K562 (cell line): ENCODE data around the gene POPDC2. TPM values are rescaled to one million over a fixed set of nuclear protein-coding genes. Genes with fewer than 3 reads are reported as not detected.

ENCODE experiments used
- ATAC-seq: fragments of 200-7000 bp; cut with Tn5 transposase; 3 replicates; pipeline ENCODE4 v1.9.1; 2020; ENCODE audit warnings: moderate library complexity
- BruUV-seq: library from RNA; stranded (reverse); fragments of 400-500 nt; replicated peaks from 2 replicates; lab custom pipeline; 2021; lab: Mats Ljungman, UMichigan
- CTCF ChIA-PET: fragments of 300-600 bp; formaldehyde crosslinking; extraction: SDS; loops from one replicate; lab custom pipeline; 2021; ENCODE audit warnings: low intra/inter-chr PET ratio; lab: Yijun Ruan, JAX
- POLR2A ChIA-PET: fragments of 300-600, 350-650 bp; sonication (Branson Sonifier 250); formaldehyde crosslinking; extraction: SDS; loops from one replicate; lab custom pipeline; 2021; ENCODE audit warnings: antibody characterized with exemption, inconsistent platforms; lab: Yijun Ruan, JAX
- DNase-seq, 4 experiments: peaks; one replicate each; pipeline versions ENCODE4 v3.0.0 to v3.0.0-alpha.2; 2011 to 2018; ENCODE audit warnings: low spot score in 3 of 4, mixed read lengths in 3 of 4; ENCODE audit errors: extremely low read depth in 1 of 4
- FAIRE-seq: peaks from 2 replicates; lab custom pipeline; 2011; peaks lifted over from hg19 to GRCh38; lab: Jason Lieb, UNC
- H2AFZ ChIP-seq: 2 replicates; pipeline ENCODE4 v1.6.0; 2011; ENCODE audit warnings: low read depth, low read length, control low read depth, inconsistent platforms
- H3K27ac ChIP-seq: fragments of 200-600 bp; 3 replicates; pipeline ENCODE4 v1.8.0; 2011; ENCODE audit warnings: low read depth, mild to moderate bottlenecking, control low read depth, inconsistent platforms, low read length, moderate library complexity, mixed read lengths; ENCODE audit errors: extremely low read depth
- H3K27me3 ChIP-seq, 2 experiments: fragments of 300-600 bp in 1 of 2; 2 replicates in 1 of 2; 3 replicates in 1 of 2; pipeline versions ENCODE4 v1.6.0 to v1.8.0; 2011; ENCODE audit warnings: inconsistent platforms in 2 of 2, low read length in 2 of 2, mild to moderate bottlenecking in 1 of 2, mixed read lengths in 1 of 2, moderate library complexity in 1 of 2; ENCODE audit not compliant: control insufficient read depth in 2 of 2, insufficient read depth in 2 of 2
- H3K36me3 ChIP-seq: fragments of 300-600 bp; 3 replicates; pipeline ENCODE4 v1.8.0; 2011; ENCODE audit warnings: mild to moderate bottlenecking, low read length, inconsistent platforms; ENCODE audit not compliant: control insufficient read depth, insufficient read depth
- H3K4me1 ChIP-seq, 2 experiments: fragments of 200-600 bp in 1 of 2; replicated peaks in 1 of 2; 2 replicates in 1 of 2; 3 replicates in 1 of 2; pipeline versions ENCODE4 v1.5.1 to v1.8.0; 2011; ENCODE audit warnings: inconsistent platforms in 2 of 2, low read length in 2 of 2, mild to moderate bottlenecking in 1 of 2, mixed read lengths in 1 of 2, moderate library complexity in 1 of 2; ENCODE audit not compliant: control insufficient read depth in 2 of 2, insufficient read depth in 2 of 2
- H3K4me2 ChIP-seq: 2 replicates; pipeline ENCODE4 v1.6.1; 2011; ENCODE audit warnings: low read length, control low read depth, inconsistent platforms, mixed read lengths; ENCODE audit not compliant: insufficient read depth
- H3K4me3 ChIP-seq: fragments of 200-600 bp; sonication (generic), shearing (Covaris generic); 2 replicates; pipeline ENCODE4 v1.5.1; 2016; ENCODE audit warnings: control low read depth, inconsistent platforms
- H3K79me2 ChIP-seq: fragments of 200-600 bp; 3 replicates; pipeline ENCODE4 v1.8.0; 2011; ENCODE audit warnings: low read length, inconsistent platforms; ENCODE audit not compliant: control insufficient read depth, insufficient read depth
- H3K9ac ChIP-seq, 2 experiments: 2 replicates each; pipeline versions ENCODE4 v1.6.0 to v1.6.1; 2011; ENCODE audit warnings: low read depth in 2 of 2, low read length in 2 of 2, control low read depth in 1 of 2, inconsistent platforms in 1 of 2, mild to moderate bottlenecking in 1 of 2, mixed read lengths in 1 of 2; ENCODE audit not compliant: insufficient read depth in 1 of 2
- H3K9me1 ChIP-seq: one replicate; pipeline ENCODE4 v1.6.0; 2011; ENCODE audit warnings: inconsistent platforms, mild to moderate bottlenecking, low read length, moderate library complexity; ENCODE audit not compliant: control insufficient read depth, insufficient read depth
- H3K9me3 ChIP-seq: replicated peaks from 2 replicates; pipeline ENCODE4 v1.5.1; 2011; ENCODE audit warnings: low read depth, low read length, inconsistent platforms; ENCODE audit not compliant: control insufficient read depth, insufficient read depth
- H4K20me1 ChIP-seq: replicated peaks from 2 replicates; pipeline ENCODE4 v1.6.1; 2011; ENCODE audit warnings: low read length, inconsistent platforms, mixed read lengths; ENCODE audit not compliant: control insufficient read depth, insufficient read depth
- ARID1B ChIP-seq: fragments of 450-650 bp; IDR thresholded peaks from 2 replicates; pipeline ENCODE4 v1.6.1; 2016; ENCODE audit warnings: antibody characterized with exemption, mild to moderate bottlenecking, inconsistent platforms
- ARNT ChIP-seq, 2 experiments: fragments of 450-650 bp; IDR thresholded peaks; 2 replicates each; pipeline ENCODE4 v1.6.1; 2016; ENCODE audit warnings: mild to moderate bottlenecking in 1 of 2
- BRF2 ChIP-seq: IDR thresholded peaks from 3 replicates; pipeline ENCODE4 v1.6.1; 2011; ENCODE audit warnings: borderline replicate concordance, mild to moderate bottlenecking; ENCODE audit not compliant: insufficient read length, insufficient read depth
- CHD1 ChIP-seq: fragments of 200-600 bp; sonication (generic); IDR thresholded peaks from one replicate; pipeline ENCODE4 v1.6.1; 2012; ENCODE audit warnings: mild to moderate bottlenecking, moderate library complexity, low read length, inconsistent platforms
- CREBBP ChIP-seq: IDR thresholded peaks from one replicate; pipeline ENCODE4 v1.6.1; 2012; ENCODE audit warnings: low read depth, mild to moderate bottlenecking, control low read depth, inconsistent platforms, low read length
- HMBOX1 ChIP-seq: sonication (generic); IDR thresholded peaks from 2 replicates; pipeline ENCODE4 v1.6.1; 2016
- LCOR ChIP-seq: sonication (generic); formaldehyde crosslinking; IDR thresholded peaks from 2 replicates; pipeline ENCODE4 v1.8.0; 2022; ENCODE audit warnings: mild to moderate bottlenecking, missing genetic modification reagents
- RBFOX2 ChIP-seq: fragments of 200-400 bp; formaldehyde crosslinking; IDR thresholded peaks from 2 replicates; pipeline ENCODE4 v1.6.1; 2017; ENCODE audit warnings: low read depth, mild to moderate bottlenecking, low read length, moderate library complexity
- RCOR1 ChIP-seq, 2 experiments: IDR thresholded peaks; 2 replicates each; pipeline ENCODE4 v1.6.1; 2012; ENCODE audit warnings: low read depth in 2 of 2, low read length in 2 of 2, borderline replicate concordance in 1 of 2, improper control_type of control experiment in 1 of 2
- TOE1 ChIP-seq, 2 experiments: fragments of 450-650 bp in 1 of 2; sonication (generic) in 1 of 2; formaldehyde crosslinking in 1 of 2; IDR thresholded peaks; 2 replicates each; pipeline versions ENCODE4 v1.7.1 to v1.8.0; 2016 to 2022; ENCODE audit warnings: borderline replicate concordance in 2 of 2, mild to moderate bottlenecking in 2 of 2, antibody characterized with exemption in 1 of 2, inconsistent platforms in 1 of 2, low read depth in 1 of 2, missing genetic modification reagents in 1 of 2, moderate library complexity in 1 of 2
- ZFP36 ChIP-seq: fragments of 150-350 bp; IDR thresholded peaks from 2 replicates; pipeline ENCODE4 v1.6.1; 2018; ENCODE audit warnings: low read length, low read depth; ENCODE audit not compliant: partially characterized antibody
- ZHX1 ChIP-seq: fragments of 150-350 bp; conservative IDR thresholded peaks from 2 replicates; pipeline ENCODE4 v1.6.1; 2014; ENCODE audit warnings: low read length
- ZNF274 ChIP-seq: IDR thresholded peaks from 2 replicates; pipeline ENCODE4 v1.6.1; 2011; ENCODE audit warnings: low read depth, mild to moderate bottlenecking, low read length, moderate library complexity, borderline replicate concordance
- ZNF436 ChIP-seq: fragments of 250-450, 450-650 bp; sonication (Bioruptor Pico); formaldehyde crosslinking; IDR thresholded peaks from 2 replicates; pipeline ENCODE4 v1.7.0; 2020; ENCODE audit warnings: mild to moderate bottlenecking
- WGBS: fragments of 100-300 bp; shearing (Covaris generic); methylation state at CpG from one replicate; pipeline ENCODE4 v1.1.6; 2016; ENCODE audit warnings: low coverage, mixed read lengths; ENCODE audit not compliant: insufficient coverage; ENCODE audit errors: missing lambda C conversion rate; 5-methylcytosine and 5-hydroxymethylcytosine counted together
- in situ Hi-C: fragments of 300-500 bp; cut with MboI; formaldehyde crosslinking; loops from 4 replicates; pipeline ENCODE4 v1.15.0; 2018; ENCODE audit warnings: inconsistent platforms, mixed read lengths
- intact Hi-C: fragments of 100-400 bp; cut with micrococcal nuclease; formaldehyde crosslinking; loops from 2 replicates; pipeline ENCODE4 v1.14.2; 2022
- polyA plus RNA-seq, 8 experiments: library from polyadenylated mRNA; depleted of rRNA in 4 of 8; stranded (reverse) in 5 of 8; unstranded in 3 of 8; fragments of >200 nt; fragmentation: Nextera tagmentation in 2 of 8; fragmentation: Illumina TruSeq in 1 of 8; extraction: Ambion mirVana in 2 of 8; extraction: Trizol in 1 of 8; gene quantifications; 2 replicates each; pipeline versions ENCODE4 v1.2.1 to v1.2.3, GENCODE V29; 2011 to 2014; ENCODE audit warnings: inconsistent platforms in 1 of 8, missing spikeins in 1 of 8
- total RNA-seq, 7 experiments: library from RNA; depleted of rRNA in 6 of 7; stranded (reverse); fragments of >200 nt in 6 of 7; fragmentation: Illumina TruSeq in 2 of 7; extraction: Trizol in 2 of 7; gene quantifications; 2 replicates each; pipeline versions ENCODE4 v1.2.1 to v1.2.3, GENCODE V29; 2011 to 2021; ENCODE audit warnings: low replicate concordance in 1 of 7
- TF ChIP-seq, protein P1 (sequence below): sonication (generic); formaldehyde crosslinking; IDR thresholded peaks from 2 replicates; pipeline ENCODE4 v1.8.0; 2022; ENCODE audit warnings: mild to moderate bottlenecking, missing genetic modification reagents
- TF ChIP-seq, protein P2 (sequence below), 2 experiments: fragments of 450-650 bp in 1 of 2; sonication (generic) in 1 of 2; formaldehyde crosslinking; conservative IDR thresholded peaks; 2 replicates each; pipeline versions ENCODE4 v1.4.0 to v1.8.1; 2020 to 2022; ENCODE audit warnings: mild to moderate bottlenecking in 1 of 2, missing genetic modification reagents in 1 of 2

POPDC2 gene
- total and polyA plus RNA-seq, 9 of the 15 experiments (the other 6 are each of a cell fraction or from before 2014, with no cell fraction given), result 0.08 to 0.32 (median 0.13) TPM; not detected in 4

GRCh38 chr3:119613872-119614271 is 46.5 kb downstream of the POPDC2 start:
- no peak overlapping the region for H3K9ac ChIP-seq
- no peak for FAIRE-seq
- no TSS peak for BruUV-seq
- in situ Hi-C loops, result no loop called here
- H4K20me1 ChIP-seq, result no peaks in the 10 kb centered on the region
- H3K27me3 ChIP-seq, result peaks cover 0 to 5% of the 10 kb centered on the region in 2 experiments; a peak in 1 of 5 replicates
- H3K9me3 ChIP-seq, result no peaks in the 10 kb centered on the region; the same call in 1 of the 2 replicates
- no peaks in the 10 kb centered on the region for H3K9me1 ChIP-seq
- ATAC-seq, result no peak
- CTCF ChIA-PET, result no interaction called here
- no peak for DNase-seq
- TF ChIP-seq BRF2 (no peak), HMBOX1 (no peak), RBFOX2 (no peak), LCOR (CRISPR knock-in tag) (no peak), ZFP36 (no peak), CHD1 (no peak), CREBBP (no peak), ARID1B (no peak), RCOR1 (IDR thresholded peaks at IDR 0.05; ENCODE audit: borderline replicate concordance in 1 of 2, low read depth in 2 of 2, low read length in 2 of 2) (no peak), ZHX1 (no peak), TOE1 (IDR thresholded peaks at IDR 0.05; ENCODE audit: borderline replicate concordance) (no peak), TOE1 (CRISPR knock-in tag; IDR thresholded peaks at IDR 0.05; ENCODE audit: borderline replicate concordance, low read depth) (no peak), ZNF274 (no peak), ARNT (IDR thresholded peaks at IDR 0.05) (no peak), ZNF436 (CRISPR knock-in tag) (no peak)
- TF ChIP-seq, protein P1, sequence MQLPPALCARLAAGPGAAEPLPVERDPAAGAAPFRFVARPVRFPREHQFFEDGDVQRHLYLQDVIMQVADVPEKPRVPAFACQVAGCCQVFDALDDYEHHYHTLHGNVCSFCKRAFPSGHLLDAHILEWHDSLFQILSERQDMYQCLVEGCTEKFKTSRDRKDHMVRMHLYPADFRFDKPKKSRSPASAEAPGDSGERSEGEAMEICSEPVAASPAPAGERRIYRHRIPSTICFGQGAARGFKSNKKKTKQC (CRISPR knock-in tag), result no peak
- TF ChIP-seq, protein P2, sequence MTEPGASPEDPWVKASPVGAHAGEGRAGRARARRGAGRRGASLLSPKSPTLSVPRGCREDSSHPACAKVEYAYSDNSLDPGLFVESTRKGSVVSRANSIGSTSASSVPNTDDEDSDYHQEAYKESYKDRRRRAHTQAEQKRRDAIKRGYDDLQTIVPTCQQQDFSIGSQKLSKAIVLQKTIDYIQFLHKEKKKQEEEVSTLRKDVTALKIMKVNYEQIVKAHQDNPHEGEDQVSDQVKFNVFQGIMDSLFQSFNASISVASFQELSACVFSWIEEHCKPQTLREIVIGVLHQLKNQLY (CRISPR knock-in tag; conservative IDR thresholded peaks at IDR 0.05), result no peak
- TF ChIP-seq, all 486 proteins: peak for 0
- H3K79me2 ChIP-seq, result no peaks in the 10 kb centered on the region
- 53% methylated on average over 4 of the region's 4 CpGs for WGBS
- no peaks in the 10 kb centered on the region; a peak in 2 of 5 replicates for H3K4me1 ChIP-seq
- H2AFZ ChIP-seq, result no peak overlapping the region
- H3K4me3 ChIP-seq, result no peak overlapping the region
- H3K4me2 ChIP-seq, result no peak overlapping the region
- no peak overlapping the region for H3K27ac ChIP-seq
- intact Hi-C loops, result no loop called here
- no peaks in the 10 kb centered on the region for H3K36me3 ChIP-seq
- POLR2A ChIA-PET, result no interaction called here
